GM21360 (cell line): ENCODE measurements around the gene TMEM134.

ENCODE experiments used
- ATAC-seq: cut with Tn5 transposase; IDR thresholded peaks from one replicate; pipeline ENCODE4 v1.9.1; 2021; ENCODE audit warnings: mild to moderate bottlenecking, moderate library complexity; ENCODE audit not compliant: unreplicated experiment

The TMEM134 gene

DNA sequence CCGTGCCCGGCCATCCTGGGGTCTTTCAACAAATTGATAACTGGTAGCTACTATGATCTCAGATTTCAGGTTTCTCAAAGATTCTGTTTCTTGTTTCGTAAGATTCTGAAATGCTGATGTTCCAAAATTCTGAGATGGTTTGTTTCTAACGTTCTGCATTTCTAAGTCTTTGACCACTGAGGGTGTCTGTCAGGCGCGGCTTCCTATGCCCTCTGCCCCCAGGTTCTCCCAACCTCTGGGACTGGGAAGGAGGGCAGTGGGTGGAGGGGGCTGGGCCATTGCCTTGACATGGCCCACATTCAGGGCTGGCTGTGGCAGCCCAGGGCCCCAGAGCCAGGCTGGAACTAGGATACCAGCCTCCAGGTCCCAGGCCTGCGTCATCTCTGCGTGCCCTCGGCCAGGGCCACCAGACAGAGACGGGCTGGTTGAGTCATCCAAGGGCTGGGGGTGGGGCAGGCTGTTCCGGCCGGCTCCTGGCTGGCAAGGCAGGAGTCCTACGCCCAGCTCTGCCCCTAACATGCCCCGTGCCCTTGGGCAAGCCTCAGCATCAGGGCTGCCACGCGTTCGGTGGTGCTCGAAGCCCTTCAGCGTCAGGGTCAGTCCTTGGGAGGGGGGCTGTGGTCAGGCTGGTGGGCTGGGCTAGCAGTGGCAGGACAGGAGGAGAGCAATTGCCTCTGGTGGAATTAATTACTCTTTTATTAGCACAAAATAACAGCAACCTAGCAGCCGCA is 5.2 kb downstream of the TMEM134 start:
- ATAC-seq = no peak

DNA sequence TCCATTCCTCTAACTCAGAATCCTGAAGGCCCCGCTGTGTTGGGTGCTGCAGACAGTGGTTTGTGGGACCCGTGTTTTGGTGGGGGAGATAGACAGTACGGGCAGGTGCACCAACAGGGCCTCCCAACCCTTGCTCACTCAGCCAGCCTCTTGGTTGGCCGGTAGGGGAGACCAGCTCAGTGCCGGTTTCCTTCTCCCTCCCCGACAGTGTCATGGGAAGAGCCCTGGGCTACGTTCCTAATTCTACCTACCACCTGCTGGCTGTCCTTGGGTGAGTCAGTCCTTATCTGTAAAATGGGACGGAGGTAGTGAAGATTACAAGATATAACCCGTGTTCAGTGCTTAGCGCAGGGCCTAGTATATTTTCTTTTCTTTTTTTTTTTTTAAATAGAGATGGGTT is 5.9 kb downstream of the TMEM134 start:
- no peak for ATAC-seq

DNA sequence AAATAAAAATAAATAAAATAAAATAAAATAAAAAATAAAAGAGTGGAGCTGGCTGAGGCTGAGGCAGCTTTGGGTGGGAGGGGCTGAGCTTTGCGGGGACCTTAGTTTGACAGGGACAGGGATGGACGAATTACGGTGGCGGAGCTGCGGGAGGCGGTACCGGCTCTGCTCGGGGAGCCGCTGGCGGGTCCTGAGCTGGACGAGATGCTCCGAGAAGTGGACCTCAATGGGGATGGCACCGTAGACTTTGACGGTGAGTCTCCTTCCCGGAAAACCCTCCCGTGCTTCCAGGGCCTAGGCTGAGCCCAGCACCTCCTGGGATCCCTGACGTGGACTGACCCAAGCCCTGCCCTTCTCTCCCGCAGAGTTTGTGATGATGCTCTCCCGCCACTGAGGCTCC is 10.8 kb downstream of the TMEM134 start:
- ATAC-seq = no peak

DNA sequence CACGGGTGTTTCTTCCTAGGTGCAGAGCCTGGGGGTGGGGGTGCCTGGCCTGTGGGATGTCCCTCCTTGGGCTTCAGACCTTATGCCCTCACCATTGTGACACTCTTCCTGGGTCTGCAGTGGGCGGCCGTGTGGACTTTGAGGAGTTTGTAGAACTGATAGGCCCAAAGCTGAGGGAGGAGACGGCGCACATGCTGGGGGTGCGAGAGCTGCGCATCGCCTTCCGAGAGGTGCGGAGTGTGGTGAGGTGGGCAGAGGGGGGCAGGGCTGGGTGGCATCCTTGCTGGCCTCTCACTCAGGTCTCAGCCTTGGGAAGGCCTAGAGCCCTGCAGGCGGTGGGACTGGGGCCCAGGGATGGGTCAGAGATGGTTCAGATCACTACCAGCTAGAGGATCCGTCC is 11.6 kb downstream of the TMEM134 start:
- ATAC-seq = no peak

DNA sequence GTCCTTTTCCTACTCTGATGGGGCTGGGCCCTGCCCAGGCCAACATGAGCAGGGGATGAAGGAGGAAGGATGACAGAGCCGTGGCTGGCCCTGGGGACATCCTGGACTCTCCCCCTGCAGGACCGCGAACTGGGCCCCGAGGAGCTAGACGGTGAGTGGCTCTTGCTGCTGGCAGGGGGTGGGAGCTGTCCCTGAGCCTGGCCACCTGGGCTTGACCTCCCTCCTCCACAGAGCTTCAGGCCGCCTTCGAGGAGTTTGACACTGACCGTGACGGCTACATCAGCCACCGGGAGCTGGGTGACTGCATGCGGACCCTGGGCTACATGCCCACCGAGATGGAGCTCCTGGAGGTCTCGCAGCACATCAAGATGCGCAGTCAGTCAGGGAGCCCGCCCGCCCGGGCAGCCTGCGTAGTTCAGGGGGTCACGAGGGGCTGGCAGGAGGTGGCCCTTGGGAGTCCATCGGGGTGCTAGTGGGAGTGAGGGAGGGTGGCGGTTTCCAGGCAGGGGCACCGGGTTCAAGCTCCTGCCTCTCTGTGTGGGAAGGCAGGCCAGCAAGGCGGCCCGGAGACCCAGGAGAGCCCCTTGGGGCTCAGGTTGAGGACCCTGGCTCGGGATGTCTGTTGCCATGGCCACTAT is 12.9 kb downstream of the TMEM134 start:
- no peak for ATAC-seq

DNA sequence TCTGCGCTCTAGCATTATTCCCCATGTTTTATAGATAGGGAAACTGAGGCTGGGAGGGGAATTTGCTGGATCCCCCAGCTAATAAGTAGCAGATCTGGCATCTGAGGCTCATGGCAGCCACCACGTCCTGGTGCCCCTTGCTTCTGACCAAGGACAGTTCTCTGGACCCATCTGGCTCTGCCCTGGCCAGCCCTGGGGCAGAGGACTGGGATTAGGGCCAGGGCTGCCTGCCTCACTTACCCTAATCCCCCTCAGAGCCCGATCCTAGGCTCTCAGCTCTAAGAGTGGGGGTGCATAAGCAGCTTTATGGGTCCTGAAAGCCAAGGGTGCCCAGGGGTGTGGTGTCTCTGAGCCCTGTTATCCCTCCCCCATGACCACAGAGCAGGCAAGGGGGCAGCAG is 14.0 kb downstream of the TMEM134 start, which contains the start of gene CABP4:
Gene CABP4 (plus strand): TSS at position 301 of the 400 bp plus-strand sequence. CDS start 70 bp downstream, at position 371.
- ATAC-seq = no peak

DNA sequence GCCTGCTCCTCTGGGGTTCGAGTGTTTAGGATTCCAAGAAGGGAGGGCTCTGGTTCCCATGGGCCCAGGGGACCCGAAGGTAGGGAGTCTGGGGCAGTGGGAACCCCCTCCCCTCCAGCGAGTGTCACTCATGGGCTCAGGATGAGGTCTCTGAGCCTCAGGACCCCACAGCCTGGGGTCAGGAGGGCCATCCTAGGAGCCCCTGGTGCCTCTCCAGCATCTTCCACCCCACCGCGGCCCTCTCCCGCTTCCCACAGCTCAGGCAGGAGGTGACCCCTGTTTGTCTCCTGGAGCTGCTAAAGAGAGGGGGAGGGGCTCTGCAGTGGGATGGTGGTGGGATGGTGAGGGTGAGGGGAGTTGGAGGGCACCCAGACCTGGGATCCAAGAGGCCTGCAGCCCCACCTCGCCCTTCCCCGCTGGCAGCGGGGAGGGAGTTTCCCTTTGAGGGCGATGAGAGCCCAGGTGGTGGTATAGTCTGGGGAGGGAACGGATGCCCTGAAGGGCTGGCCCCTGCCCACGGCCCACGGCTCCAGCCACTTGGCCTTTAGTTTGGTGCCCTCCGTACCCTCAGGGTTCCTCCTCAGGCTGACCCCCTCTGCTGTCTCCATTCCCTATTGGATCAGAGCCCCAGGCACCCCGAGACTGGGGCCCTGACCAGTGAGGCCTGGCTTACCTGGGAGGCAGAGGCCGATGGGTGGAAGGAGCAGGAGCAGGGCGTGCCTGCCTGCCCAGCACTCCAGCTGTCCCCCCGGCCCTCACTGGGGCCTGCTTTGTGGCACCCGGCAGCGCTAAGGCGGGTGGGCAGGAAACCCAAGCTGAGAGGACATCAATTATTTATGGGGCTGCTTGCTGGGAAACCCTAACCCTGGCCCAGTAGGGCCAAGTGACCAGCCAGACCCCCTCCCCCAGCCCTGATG is 15.0 kb downstream of the TMEM134 start:
- no peak for ATAC-seq

DNA sequence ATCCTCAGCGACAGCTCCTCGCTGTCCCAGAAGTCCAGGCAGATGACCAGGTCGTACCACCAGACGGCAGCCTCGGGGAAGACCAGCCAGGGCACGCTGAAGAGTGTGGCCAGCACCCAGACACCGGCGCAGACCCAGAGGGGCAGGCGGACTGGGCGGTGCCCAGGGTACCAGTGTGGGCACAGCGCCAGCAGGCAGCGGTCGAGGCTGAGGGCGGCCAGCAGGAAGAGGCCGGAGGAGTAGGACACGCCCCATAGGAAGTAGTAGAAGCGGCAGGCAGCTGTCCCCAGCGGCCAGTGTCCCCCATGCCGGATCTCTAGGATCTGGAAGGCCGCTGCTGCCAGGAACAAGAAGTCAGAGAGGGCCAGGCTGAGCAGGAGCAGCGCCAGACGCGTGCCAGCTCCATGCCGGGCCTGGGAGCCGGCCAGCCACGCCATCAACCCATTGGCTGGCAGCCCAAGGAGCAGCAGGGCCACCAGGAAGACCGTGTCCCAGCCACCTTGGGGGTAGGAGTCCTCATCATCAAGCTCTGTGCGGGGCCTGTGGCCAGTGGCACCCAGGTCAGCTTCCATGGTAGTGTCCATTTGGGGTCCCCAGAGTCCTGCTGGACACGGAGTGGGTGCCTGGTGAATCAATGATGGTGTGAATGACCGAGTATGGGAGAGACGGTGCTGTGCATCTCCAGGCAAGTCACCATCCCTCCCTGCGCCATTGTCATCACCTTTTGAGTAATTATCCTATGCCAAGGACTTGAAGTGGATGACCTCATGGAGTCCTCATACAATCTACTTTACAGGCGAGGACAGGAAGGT is 16.7 kb downstream of the TMEM134 start, which contains the start of gene GPR152:
Gene GPR152 (minus strand): TSS at position 589 of the 812 bp plus-strand sequence. CDS start 5 bp downstream, at position 584.
- ATAC-seq = no peak

DNA sequence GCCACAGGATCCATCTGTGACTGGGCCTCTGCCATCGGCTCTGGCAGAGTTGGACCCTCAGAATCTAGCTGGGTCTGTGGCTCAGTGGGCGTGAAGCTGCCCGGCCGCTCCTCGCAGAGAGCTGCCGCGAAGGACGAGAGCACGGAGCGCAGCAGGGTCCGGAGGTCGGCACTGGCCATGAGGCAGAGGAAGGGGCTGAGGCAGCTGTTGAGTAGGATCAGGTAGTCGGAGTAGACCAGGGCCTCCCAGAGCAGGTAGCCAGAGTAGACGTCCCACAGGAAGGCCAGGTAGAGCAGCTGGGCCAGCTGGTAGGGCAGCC is 17.4 kb downstream of the TMEM134 start:
- no peak for ATAC-seq

DNA sequence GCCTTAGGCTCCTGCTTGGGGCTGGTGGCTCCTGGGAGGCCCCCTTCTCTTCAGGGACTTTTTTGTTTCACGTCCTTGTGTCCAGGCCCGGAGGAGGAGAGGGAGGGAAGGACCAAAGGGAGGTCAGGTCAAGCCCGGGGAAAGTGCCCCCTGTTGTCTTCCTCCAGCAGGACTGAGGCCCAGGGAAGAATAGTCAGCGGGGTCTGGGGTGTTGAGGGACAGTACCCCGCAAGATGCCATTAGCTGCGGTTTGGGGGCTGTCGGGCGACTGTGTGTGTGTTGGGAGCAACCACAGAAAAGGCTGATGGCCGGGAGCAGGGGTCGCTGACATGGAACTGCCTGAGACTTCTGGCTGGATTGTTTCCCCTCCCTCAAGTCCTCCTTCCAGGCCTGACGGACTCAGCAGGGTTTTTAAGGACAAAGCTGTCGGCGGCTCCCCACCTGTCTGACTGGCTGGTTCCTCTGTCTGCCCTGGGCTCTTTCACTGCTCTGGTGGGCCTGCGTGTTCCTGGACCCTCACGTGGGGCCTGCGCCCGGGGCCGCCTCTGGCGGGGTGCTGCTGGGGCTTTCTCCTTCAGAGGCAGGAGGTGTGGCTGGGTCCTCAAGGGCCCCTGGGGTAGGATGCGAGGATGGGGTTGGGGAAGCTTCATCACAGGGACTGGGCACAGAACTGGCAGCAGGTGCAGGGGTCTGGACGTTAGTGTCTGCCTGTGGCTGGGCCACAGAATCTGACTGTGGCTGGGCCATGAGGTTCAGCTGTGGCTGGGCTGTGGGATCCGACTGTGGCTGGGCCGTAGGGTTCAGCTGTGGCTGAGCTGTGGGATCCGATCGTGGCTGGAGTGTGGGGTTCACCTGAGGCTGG is 18.0 kb downstream of the TMEM134 start:
- ATAC-seq = no peak

DNA sequence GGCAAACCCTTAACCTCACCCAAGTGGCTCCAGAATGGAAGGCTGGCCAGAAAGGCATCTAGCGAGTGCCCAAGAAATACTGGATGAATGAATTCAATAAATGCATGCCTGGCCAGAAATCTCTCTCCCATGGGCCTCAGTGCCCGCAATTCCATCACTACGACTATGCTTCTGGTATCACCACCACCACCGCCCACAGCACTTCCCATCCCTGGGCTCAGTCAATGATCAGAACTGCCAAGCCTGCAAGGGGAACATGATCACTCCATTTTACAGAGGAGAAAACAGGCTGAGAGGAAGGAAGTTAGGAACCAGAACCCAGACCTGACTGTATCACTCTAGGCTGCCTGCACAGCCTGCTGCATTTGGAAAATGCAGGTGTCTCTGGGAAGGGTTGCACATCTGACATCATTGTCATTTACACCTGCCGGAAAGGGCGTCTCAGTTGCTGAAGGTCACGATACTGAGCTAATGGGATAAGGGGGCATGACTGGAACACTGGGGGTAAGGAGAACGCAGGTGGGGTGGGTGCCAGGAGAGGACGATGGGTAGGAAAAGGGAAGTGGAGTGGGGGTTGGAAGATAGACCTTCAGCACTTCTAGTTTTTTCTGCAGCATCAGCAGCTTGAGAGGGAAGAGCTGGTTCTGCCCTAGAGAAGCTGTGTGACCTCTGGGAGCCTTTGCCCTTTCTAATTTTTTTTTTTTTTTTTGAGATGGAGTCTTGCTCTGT is 19.8 kb downstream of the TMEM134 start:
- no peak for ATAC-seq

DNA sequence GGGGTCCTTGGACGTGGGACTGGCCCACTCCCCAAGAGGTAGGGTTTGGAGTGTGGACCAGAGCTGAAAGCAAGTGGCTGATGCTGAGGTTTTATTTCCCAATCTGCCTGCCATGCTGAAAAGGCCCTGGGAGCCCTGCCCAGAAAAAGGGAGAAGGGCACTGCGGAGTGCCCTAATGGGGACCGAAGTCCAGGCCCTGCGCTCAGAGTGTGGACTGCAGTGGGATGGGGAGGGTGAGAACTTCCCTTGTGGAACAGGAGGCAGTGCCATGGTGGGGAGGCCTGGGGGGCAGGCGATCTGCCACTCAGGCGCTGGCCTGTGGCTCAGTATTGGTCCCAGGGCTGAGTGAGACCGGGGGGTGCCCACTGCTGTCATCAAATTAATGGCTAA is 20.8 kb downstream of the TMEM134 start:
- ATAC-seq = no peak

DNA sequence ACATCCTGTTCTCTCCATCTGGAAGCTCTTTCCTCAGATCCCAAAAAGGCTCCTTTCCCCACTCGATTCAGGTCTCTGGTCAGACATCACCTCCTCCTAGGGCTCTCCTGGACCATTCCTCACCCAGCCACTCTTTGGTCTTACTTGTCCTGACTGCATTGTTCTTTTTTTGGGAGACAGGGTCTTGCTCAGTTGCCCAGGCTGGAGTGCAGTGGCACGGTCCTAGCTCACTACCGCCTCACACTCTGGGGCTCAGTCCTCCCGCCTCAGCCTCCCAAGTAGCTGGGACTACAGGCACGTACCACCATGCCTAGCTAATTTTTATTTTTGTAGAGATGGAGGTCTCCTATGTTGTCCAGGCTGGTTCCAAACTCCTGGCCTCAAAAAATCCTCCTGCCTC is 23.5 kb downstream of the TMEM134 start:
- ATAC-seq = no peak

DNA sequence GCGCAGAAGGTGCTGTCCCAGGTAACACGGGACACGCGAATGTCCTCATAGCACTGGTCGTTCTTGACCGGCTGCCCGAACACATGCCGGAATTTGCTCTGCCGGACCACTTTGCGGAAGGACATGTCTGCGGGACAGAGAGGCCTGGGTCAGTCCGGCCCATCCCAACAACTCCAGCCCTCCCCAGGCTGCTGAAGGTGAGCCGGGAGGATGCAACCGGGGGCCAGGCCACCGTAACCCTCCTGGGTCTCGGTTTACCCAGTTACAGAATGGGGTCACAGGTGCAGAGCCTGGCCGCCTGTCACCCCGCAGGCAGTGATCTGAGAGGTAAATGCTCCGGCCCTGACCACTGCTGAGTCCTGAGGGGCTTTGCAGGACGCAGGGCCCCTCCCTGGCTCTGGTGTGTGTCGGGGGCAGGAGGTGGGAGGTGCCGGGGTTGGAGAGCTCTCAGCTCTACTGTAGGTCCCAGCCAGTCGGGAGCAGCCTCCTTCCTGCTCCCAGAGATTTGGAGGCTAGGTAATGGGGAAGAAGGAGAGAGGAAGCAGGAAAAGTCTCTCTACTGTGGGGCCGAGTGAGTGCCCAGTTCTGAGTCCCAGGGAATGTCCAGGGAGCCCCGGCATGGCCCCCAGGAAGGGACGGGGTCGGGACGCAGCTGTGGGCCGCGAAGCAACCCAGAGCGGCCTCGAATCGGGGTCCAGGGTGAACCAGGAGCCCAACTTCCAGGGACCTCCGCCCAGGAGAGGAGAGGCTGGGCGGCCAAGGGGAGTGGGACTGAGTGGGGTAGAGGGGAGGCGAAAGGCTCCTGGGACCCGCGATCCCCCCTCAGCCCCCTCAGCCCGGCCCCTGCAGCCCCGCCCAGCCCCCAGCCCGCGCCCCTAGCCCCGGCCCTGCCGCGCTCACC is 26.3 kb downstream of the TMEM134 start:
- no peak for ATAC-seq

DNA sequence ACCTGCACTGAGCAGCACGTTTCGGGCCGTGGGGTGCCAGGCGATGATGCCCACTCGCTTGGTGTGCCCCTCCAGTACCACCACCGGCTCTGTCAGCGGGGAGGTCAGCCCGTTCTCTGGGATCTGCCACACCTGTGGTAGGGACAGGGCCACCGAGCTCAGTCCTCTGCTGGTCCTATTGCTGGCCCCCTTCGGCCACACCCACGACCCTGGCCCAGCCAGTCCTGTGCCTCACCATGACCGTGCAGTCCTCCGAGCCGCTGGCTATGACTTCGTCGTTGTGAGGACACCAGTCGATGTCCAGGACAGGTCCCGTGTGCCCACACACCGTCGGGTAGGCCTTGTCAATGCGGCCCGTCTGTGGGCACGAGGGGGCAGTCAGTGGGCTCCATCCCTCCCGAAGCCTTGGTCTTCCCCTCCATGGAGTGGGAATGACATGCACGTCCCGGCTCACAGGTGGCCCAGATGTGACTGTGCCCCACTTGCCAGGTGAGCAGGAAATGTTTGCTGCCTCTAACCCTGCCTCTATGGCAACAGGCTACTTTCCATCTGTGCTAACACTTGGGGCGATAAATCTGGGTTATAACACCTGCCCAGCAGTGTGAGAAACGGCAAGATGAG is 27.2 kb downstream of the TMEM134 start:
- no peak for ATAC-seq

DNA sequence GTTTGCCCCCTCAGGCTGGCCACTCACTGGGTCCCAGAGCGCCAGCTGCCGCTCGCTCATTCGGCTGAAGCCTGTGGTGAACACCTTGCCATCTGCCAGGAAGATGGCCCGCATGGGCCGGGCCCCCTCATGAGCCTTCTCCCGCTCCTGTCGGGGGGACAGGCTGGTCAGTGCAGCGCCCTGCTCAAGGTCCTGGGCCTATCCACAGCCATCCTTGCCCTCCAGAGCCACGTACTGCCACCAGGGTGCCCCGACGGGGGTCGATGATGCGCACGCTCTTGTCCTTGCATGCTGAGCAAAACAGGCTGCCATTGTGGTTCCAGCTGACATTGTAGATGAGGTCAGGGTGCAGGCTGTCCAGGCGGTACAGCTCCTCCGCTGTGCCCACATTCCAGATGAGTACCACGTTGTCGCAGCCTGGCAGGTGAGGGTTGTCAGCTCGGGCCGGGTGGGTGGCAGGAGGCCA is 27.9 kb downstream of the TMEM134 start:
- ATAC-seq = no peak

DNA sequence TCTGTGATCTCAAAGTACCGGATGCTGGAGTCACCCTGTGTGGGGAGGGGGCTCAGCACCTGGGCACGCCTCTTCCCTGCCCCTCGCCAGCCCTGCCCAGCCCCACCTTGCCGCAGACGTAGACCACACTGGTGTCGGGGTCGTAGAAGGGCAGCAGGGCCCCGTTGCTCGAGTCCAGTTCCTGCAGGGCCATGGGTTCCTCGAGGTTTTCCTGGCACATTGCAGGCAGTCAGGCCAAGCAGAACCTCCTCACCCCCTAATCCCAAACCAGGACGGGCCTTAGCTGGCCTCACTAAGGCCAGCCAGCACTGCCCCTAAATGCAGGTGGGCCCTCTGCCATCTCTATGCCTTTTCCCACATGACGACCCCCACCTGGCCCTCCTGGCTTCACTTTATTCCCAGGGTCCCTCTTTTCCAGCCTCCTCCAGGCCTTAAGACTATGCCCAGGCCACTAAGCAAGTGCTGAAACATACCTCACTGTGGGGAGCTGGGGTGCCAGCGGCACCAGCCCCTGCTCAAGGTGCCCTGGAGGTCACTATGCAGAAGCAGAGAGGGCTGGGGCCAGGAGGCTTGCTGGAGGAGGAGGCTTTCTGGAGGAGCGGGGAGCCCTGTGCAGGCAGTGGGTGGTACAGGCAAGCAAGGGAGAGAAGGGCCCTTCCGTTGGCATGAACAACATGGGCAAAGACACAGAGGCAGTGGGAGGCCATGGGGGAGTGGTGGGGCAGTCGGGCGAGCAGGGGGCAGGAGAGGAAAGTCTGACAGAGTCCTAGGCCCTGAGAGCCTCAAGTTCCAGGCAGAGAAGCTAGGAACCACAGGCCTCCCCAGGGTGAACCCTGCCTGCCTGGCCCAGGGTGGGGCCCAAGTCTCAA is 28.6 kb downstream of the TMEM134 start:
- ATAC-seq = no peak
